NCI-H2196 (cell line): ENCODE measurements around the gene DLG2.

Experiments
- DNase-seq: peaks from one replicate; lab custom pipeline; 2025; ENCODE audit not compliant: unreplicated experiment; lab: John Stamatoyannopoulos, UW

DLG2 gene

DNA sequence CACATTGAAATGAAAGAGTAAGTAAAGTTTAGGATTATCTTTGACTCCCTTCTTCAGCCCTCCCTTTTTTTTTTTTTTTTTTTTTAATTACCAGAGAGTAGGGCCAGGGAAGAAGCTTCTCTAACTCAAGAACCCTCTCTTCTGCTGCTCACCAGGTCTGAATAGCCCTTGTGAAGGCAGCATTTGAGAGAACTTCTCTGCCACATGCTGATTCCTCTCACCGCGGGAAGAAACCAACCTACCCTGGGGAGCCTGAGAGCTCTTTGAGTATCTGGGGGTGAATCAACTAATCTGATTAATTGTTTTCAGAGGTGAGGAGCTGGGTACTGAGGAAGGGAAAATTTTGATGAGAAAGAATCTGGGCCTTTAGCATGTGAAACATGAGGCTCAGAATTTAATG lies 1906.5 kb downstream of the DLG2 start:
- DNase-seq: no peak

GRCh38 chr11:83717537-83717936 lies 1909.6 kb downstream of the DLG2 start:
- no peak for DNase-seq

DNA sequence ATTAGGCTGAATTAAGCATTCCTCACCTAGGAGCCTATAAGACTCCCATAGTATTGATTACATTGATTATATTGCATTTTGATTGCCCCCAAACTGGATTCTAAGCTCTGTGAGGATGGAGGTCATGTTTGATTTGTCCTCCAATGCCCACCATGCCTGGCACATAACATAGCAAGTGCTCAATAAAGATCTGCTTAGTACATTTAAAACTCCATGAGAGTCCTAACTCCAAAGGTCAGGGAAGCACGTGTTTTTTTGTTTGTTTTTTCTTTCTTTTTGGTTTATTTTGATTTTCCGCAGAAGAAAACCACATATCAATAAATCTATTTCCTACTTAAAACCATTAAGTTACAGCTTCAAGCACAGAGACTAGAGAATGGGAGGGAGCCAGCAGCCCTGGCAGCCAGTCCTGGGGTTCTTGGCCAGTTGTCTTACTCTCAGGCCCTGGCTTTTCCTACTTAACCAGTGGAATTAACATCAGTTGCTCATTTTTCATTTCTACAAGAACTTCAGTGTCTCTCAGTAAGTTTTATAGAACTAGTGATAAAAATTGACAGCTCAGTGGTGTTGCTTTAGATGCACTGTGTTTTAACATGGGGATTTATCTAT lies 1911.1 kb downstream of the DLG2 start:
- DNase-seq: no peak

DNA sequence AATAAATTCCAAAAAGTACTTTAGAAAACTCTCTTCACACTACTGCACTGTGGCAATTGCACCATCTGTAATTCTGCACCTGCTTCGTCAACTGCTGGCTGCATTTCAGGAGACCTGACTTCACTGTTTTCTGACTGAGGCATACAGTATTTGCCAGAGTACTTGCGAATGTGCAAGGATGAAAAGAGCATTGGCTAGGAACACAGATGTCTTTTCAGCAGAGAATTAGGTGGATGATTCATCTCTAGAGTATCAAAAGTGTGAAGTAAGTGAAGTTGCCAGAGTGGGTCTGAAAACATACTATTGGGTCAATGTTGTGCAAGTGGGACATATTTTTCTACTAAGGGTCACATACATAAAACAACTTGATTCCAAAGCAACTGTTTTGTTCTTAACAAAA lies 1913.4 kb downstream of the DLG2 start:
- DNase-seq: no peak

DNA sequence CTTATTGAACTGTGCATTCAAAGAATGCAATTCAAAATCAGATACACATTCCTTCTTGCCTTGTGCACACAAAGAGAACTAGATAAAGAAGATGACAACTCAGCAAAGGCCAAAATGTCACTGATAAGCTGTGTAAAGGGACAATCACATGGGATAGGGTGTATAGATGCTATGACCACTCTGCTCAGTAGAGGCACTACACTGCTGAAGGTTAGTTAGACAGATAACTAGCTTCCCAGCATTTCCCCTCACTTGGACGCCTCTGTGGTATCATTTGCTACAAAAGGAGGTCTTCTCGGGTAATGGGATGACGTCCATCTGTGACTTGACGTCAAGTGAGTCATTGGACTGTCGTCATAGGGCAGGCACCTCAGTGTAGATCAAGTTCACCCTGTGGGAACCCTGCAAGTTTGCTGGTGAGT lies 1916.0 kb downstream of the DLG2 start:
- DNase-seq: no peak

DNA sequence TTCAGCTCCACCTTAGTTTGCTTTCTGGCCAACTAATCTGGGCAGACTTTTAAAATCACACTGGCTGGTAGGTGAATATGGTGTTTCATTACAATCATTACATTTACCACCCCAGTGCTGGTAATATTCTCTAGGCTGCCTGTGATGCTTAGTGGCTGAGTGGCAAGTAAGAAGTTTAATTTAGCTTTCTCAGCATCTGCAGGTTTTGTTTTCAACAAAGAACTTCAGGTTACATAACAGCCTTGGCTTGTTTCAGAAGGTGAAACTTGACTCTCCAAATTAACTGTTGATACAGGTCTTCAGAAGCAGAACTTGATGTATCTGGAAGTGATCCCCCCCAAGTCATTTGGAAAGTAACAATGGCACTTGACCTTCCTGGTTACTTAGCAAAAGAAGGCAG lies 1917.7 kb downstream of the DLG2 start:
- no peak for DNase-seq

DNA sequence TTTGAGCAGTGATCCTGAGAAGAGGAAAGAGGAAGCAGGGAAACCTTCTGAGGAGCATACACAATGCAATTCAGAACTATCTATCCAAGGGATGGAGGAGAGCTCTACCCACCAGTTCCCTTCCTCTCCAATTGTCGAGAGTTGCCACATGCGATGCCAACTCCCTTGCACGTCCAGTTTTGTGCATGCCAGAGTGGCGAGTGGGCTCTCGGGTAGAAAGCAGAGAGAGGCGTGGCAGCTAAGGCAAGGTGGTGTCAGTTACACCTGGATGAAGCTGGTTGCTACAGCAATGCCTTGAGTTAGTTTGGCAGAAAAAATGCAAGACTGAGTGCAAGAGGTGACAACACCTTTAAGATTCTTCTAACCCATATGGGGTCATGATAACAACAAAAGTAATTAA lies 1920.6 kb downstream of the DLG2 start:
- DNase-seq: no peak

GRCh38 chr11:83702796-83703195 lies 1924.3 kb downstream of the DLG2 start:
- DNase-seq: no peak

DNA sequence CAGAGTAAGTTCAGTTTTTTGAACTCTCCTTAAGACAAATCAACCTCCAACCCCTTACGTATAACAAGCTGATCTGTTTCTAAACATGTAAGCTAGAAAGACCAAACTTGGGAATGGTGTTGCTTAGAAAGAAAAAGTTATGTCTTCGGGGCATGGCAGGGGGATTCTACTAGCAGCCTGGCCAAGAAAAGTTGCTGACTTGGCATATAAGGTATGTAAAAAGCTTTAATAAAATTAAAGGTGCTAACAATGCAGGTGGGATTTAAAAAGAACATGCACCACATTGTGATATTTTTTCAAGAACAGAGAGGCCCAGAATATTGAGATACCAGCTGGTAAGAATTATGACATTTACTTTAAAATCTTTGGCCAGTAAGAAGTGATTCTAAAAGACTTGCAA lies 1929.6 kb downstream of the DLG2 start:
- DNase-seq: no peak

GRCh38 chr11:83695046-83695445 lies 1932.1 kb downstream of the DLG2 start:
- no peak for DNase-seq

DNA sequence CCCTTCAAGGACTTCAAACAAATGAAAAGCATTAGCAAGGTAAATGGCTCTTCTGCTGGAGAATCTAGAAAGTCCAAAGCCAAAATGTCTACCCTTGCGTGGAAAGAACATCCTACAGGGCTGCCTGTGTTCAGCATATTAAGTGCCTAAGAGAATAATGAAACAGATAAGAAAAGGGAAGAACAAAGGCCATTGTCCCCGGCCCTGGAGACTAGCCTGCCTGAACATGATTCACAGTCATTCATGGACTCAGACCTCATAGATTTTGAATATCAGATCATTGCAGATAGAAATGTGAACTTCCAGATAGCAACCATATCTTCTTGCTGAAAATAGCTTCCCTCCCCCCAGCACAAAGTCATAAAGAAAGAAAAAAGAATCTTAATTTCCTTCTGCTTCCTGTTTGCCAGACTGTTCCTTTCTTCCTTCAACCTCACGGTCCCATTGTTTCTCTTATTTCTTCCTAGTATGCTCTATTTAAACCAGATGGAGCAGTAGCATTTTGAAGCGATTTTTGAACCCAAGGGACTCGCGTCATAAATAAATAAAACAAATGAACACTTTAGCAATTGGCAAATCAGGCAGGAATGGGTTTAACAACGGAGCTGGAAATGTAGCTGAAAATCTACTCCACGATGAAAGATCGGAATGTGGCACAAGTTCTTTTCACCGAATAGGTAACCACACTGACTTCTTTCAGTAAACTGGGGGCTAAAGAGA lies 1932.8 kb downstream of the DLG2 start:
- DNase-seq: no peak

- DNase-seq: no peak
Measured at GRCh38 chr11:83693306-83693992, 1933.7 kb downstream of the DLG2 start.

DNA sequence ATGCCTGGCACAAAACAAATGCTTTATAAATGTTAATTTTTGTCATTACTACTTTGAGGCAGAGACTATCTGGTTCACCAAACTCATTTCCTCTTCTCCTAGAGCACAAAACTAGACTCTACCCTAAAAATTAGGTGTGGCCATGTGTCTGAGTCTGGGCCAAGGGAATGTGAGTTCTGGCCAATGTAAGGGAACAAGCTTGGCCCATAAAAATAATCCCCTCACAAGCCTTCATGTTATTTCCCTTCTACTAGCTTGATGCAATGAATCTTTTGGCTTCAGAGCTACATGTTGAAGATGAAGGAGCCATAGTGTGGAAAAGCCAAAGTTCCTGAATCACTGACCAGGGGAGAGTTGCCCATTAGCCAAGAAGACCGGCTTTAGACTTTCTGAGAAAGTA lies 1934.5 kb downstream of the DLG2 start:
- no peak for DNase-seq

DNA sequence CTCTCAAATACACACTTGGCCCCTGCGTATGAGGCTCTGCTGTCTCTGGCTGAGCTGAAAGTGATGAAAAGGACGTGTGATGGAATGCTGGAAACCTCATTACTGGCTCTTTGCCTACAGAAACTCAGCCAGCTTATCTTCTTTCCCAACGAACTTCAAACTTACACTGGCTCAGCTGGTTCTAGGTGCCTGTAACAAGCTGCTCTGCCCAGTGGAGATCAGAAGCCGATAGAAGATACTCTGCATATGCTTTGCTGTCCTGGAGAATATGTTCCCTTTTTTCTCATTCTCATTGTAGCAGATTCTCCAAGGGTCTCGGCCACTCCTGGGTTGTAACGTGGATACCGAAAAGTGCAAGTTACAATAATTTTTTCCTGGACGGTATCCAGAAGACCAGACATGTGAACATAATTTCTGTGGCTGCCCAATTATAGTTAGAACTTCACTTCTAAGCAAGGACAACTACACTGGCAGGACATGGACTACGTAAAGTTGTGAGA lies 1935.6 kb downstream of the DLG2 start:
- no peak for DNase-seq

DNA sequence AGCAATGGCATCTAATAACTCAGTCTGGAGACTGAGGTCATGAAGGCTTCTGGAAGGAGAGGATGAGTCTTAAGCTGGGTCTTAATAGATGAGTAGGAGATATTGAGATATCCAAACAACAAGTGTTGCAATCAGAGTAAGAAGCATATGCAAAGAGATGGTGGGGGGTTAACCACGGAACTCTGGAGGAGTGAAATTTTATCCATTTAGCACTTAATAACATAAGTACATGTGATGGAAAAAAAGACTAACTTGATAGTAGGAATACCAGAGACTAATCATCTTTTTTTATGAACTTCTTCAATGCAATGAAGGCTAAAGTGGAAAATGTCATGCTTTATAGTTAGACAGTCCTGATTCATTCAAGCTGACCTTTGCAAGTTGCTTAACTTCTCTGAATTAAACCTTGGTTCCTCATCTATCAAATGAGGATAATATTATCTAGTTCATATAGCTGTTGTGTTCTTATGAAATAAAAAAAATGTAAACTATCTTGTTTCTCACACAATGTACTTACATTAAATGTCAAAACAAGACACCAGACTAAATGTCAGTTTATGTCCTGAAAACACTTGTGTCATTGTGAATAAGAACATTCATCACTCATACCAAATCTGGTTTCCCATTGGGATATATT lies 1937.9 kb downstream of the DLG2 start:
- DNase-seq: no peak

- no peak for DNase-seq
Measured at GRCh38 chr11:83687787-83688186, 1939.4 kb downstream of the DLG2 start.

- DNase-seq: no peak
Measured at GRCh38 chr11:83685730-83686129, 1941.4 kb downstream of the DLG2 start.

DNA sequence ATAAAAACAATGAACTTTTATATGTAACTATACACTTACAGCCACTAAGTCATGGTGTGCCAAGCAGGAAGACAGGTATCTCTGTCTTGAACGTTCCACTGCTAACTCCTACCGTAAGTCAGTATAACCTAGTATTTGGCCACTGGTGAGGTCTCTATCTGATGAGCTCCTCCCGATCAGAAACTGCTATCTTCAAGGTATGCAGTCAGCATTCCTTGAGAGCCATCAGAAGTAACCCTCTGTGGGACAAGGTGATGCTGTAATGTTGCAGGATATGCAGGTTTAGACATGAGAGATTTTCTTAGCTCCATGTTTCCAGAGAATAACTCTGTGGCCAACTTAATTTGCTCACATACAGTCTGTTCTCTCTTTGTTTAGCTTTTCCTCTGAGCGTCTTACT lies 1943.1 kb downstream of the DLG2 start:
- no peak for DNase-seq

GRCh38 chr11:83682611-83682973 lies 1944.6 kb downstream of the DLG2 start:
- DNase-seq: no peak

DNA sequence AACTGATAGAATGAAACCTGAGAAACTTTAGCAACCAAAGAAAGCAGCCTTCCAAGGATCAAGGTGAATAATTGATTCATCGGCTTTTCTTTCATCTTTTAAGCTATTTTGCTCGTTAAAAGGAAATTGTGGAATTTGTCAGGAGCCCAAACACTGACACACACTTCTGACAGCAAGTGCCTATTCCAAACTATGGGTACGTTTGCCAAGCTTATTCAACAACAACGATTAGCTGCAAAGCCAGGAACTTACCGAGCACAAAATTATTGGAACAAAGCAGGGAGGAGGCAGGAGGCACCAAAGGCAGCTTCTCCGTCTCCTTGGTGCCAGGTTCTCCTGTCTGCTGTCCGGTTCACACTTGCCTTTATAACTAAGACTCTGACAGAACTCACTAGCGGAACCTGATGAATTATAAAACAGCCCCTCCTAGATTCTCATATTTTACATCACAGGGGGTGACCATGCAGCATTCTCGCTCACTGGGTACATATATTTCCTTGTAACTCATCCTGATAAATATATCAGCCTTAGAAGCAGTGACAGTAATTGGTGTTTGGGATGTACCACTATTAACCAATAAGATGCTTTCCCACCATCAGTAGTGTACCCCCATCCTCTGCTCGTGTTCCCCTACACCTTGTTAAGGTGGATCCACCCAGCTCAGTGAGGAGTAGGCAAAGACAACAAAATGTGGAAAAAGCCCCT lies 1945.1 kb downstream of the DLG2 start:
- no peak for DNase-seq
